ENCODE measurements around the gene THUMPD3. TPM values are rescaled to one million over a fixed set of nuclear protein-coding genes. Genes with fewer than 3 reads are reported as not detected.

THUMPD3 gene
- total RNA-seq, 1 donor from 2014 or later, result 56.8 TPM

- H3K27me3 Mint-ChIP-seq, result no peaks in the 10 kb centered on the region
- DNase-seq (ENCODE audit: extremely low spot score, unreplicated experiment), result no peak
- H3K4me1 Mint-ChIP-seq (ENCODE audit: unreplicated experiment), result peaks cover 54% of the 10 kb centered on the region
- H3K4me3 Mint-ChIP-seq, result peak overlapping the region; percentile 99
- peak overlapping the region; percentile 99 for H3K27ac Mint-ChIP-seq
- TF ChIP-seq CTCF (conservative IDR thresholded peaks at IDR 0.05), result no peak
- no peaks in the 10 kb centered on the region for H3K9me3 Mint-ChIP-seq
- peaks cover 8% of the 10 kb centered on the region for H3K36me3 Mint-ChIP-seq
Measured at GRCh38 chr3:9398700-9399336, 36.0 kb downstream of the THUMPD3 start.

GRCh38 chr3:9399337-9399703 is 36.5 kb downstream of the THUMPD3 start:
- H3K9me3 Mint-ChIP-seq, result no peaks in the 10 kb centered on the region
- TF ChIP-seq CTCF (conservative IDR thresholded peaks at IDR 0.05), result no peak
- H3K27me3 Mint-ChIP-seq, result no peaks in the 10 kb centered on the region
- H3K4me1 Mint-ChIP-seq (ENCODE audit: unreplicated experiment), result peaks cover 53% of the 10 kb centered on the region
- peak overlapping the region; percentile 99 for H3K27ac Mint-ChIP-seq
- peaks cover 8% of the 10 kb centered on the region for H3K36me3 Mint-ChIP-seq
- DNase-seq (ENCODE audit: extremely low spot score, unreplicated experiment), result no peak
- H3K4me3 Mint-ChIP-seq, result peak overlapping the region; percentile 99

GRCh38 chr3:9399746-9400145 is 36.9 kb downstream of the THUMPD3 start:
- no peaks in the 10 kb centered on the region for H3K27me3 Mint-ChIP-seq
- H3K4me1 Mint-ChIP-seq (ENCODE audit: unreplicated experiment), result peaks cover 52% of the 10 kb centered on the region
- no peak for DNase-seq (ENCODE audit: extremely low spot score, unreplicated experiment)
- TF ChIP-seq CTCF (conservative IDR thresholded peaks at IDR 0.05), result no peak
- peak overlapping the region; percentile 99 for H3K27ac Mint-ChIP-seq
- H3K4me3 Mint-ChIP-seq, result peak overlapping the region; percentile 99
- peaks cover 8% of the 10 kb centered on the region for H3K36me3 Mint-ChIP-seq
- H3K9me3 Mint-ChIP-seq, result no peaks in the 10 kb centered on the region

DNA sequence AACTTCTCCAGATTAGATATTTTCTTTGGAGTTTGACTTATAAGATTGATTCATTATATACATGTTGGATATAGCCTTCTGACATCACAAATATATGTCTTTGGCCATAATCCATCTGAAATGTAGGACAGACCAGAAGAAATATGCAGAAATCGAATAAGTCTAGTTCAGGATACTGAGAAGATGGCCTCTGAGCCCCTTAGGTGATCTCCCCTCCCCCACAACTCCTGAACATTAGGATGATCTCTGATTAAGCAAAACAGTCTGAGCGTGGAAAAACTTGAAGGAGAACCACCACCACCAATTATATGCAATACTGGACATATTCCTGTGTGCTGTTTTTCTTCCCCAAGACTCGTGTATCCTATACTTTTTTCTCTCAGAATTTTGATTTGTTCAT is 37.8 kb downstream of the THUMPD3 start:
- H3K27ac Mint-ChIP-seq, result peak overlapping the region; percentile 75
- no peaks in the 10 kb centered on the region for H3K27me3 Mint-ChIP-seq
- no peaks in the 10 kb centered on the region for H3K9me3 Mint-ChIP-seq
- peaks cover 51% of the 10 kb centered on the region for H3K4me1 Mint-ChIP-seq (ENCODE audit: unreplicated experiment)
- DNase-seq (ENCODE audit: extremely low spot score, unreplicated experiment), result no peak
- H3K36me3 Mint-ChIP-seq, result peaks cover 5% of the 10 kb centered on the region
- no peak for TF ChIP-seq CTCF (conservative IDR thresholded peaks at IDR 0.05)
- H3K4me3 Mint-ChIP-seq, result peak overlapping the region; percentile 99

- peak overlapping the region; percentile 79 for H3K4me3 Mint-ChIP-seq
- no peaks in the 10 kb centered on the region for H3K27me3 Mint-ChIP-seq
- no peaks in the 10 kb centered on the region for H3K9me3 Mint-ChIP-seq
- H3K36me3 Mint-ChIP-seq, result no peaks in the 10 kb centered on the region
- peaks cover 50% of the 10 kb centered on the region for H3K4me1 Mint-ChIP-seq (ENCODE audit: unreplicated experiment)
- DNase-seq (ENCODE audit: extremely low spot score, unreplicated experiment), result no peak
- TF ChIP-seq CTCF (conservative IDR thresholded peaks at IDR 0.05), result no peak
- H3K27ac Mint-ChIP-seq, result peak overlapping the region; percentile 80
Measured at GRCh38 chr3:9401986-9402385, 39.1 kb downstream of the THUMPD3 start.
